Kidney epithelial cell (primary cell): ENCODE data around the gene FOXJ1. TPM values are rescaled to one million over a fixed set of nuclear protein-coding genes. Genes with fewer than 3 reads are reported as not detected.
A peak's percentile ranks its signal among the peaks of the same experiment; 100 is the strongest.

Experiments used
- DNase-seq: peaks from one replicate; pipeline ENCODE4 v3.0.0-alpha.2; 2010; ENCODE audit warnings: low read depth
- H3K27me3 ChIP-seq: 2 replicates; pipeline ENCODE4 v1.6.0; 2011; ENCODE audit warnings: low read length; ENCODE audit not compliant: control insufficient read depth, insufficient read depth
- H3K36me3 ChIP-seq: 2 replicates; pipeline ENCODE4 v1.5.1; 2011; ENCODE audit warnings: low read length; ENCODE audit not compliant: control insufficient read depth, insufficient read depth
- H3K4me3 ChIP-seq: 2 replicates; pipeline ENCODE4 v1.5.1; 2011; ENCODE audit warnings: low read depth, mild to moderate bottlenecking, control low read depth, low read length
- CTCF ChIP-seq: IDR thresholded peaks from 2 replicates; pipeline ENCODE4 v1.5.1; 2011; ENCODE audit warnings: mild to moderate bottlenecking, moderate library complexity, low read length, control low read depth, inconsistent platforms; ENCODE audit not compliant: insufficient read depth, poor library complexity, severe bottlenecking
- total RNA-seq: library from RNA; depleted of rRNA; stranded (reverse); fragments of >200 nt; gene quantifications from 2 replicates; pipeline ENCODE4 v1.2.3, GENCODE V29; 2015

FOXJ1 gene
- total RNA-seq, 1 donor from 2014 or later, result 3.0 TPM

- no peak for DNase-seq
- no peaks in the 10 kb centered on the region for H3K36me3 ChIP-seq
- no peak for TF ChIP-seq CTCF
- peaks cover 27% of the 10 kb centered on the region for H3K27me3 ChIP-seq
- H3K4me3 ChIP-seq, result peak overlapping the region; percentile 39
Measured at GRCh38 chr17:76140661-76141211, 309 bp downstream of the FOXJ1 start.

- no peak overlapping the region for H3K4me3 ChIP-seq
- TF ChIP-seq CTCF, result no peak
Measured at GRCh38 chr17:76139801-76140660, 1.0 kb downstream of the FOXJ1 start.

DNA sequence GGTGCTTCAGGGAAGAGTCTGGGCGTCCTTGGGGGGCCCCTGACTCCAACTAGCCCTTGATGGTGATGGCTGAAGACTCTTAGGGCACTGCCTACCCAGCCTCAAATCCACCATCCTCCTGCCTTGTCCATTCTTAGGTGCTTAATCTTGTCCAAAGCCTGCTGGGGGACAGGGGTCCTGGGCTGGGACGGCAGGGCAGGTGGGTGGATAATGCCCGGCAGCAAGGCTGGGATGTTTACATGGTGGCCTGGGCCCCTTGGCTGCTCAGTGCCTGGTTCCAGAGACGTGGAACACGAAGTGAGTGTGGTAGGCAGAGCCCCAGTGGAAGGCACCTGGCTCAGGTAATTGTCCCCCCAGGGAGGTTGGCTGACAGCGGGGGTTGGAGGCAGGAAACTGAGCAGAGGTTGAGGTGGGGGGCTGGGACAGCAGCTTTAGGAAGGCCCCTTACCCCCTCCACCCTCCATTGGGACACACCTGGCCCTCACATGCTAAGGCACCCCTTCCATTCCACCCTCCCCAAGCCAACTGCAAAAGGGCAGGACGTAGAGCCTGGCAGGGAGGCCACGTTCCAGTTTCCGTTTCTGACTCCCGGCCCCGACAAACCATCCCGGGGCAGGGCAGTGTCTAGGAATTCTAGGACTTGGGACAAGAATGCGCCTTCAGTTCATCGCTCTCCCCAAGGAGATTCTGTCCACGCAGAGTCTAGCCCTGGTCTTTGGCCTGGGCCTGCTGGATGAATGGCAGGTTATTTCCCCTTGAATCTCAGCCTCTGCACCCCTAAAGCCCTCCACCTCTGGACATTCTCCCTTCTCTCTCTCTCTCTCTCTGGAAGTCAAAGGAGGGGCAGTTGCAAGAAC, 1.9 kb downstream of the FOXJ1 start:
- Histone ChIP-seq H3K27me3 (peaks cover 27% of the 10 kb centered on the region), H3K36me3 (no peaks in the 10 kb centered on the region), H3K4me3 (no peak overlapping the region)
- no peak for DNase-seq
- TF ChIP-seq CTCF, result no peak

More at GRCh38 chr17:76139801-76140660, 1.0 kb downstream of the FOXJ1 start:
- DNase-seq, result no peak
- peaks cover 27% of the 10 kb centered on the region for H3K27me3 ChIP-seq
- no peaks in the 10 kb centered on the region for H3K36me3 ChIP-seq

DNA sequence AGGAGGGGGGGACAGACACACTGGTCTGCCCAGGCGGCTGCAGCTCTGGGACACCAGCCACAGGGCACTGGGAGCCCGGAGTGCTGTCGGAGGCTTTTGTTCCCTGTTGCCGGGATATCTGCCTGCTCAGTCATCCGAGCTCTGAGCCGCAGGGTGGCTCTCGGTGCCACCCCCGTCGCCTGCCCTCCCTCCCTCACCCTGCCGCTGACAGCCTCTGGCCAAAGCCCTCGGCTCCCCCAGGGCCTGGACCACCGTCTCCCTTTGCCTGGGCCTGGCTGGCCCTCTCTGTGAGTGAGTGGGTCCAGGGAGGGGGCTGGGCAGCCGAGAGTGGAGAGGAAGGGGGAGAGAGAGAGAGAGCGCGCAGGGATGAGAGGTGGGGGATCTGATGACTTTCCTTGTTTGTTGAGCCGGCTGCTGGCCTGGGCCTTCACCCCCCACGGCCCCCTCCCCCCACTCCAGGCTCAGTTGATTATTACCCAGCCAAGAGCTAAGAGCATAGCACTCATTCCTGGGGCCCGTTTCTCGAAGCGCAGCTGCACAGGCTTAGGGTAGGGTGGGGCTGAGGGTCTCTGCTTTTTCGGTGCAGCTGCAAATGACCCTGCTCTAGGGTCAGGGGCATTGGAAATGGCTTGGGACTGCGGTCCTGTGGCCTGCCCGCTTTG, 2.7 kb downstream of the FOXJ1 start:
- no peak for TF ChIP-seq CTCF
- Histone ChIP-seq H3K4me3 (peak overlapping the region; percentile 13), H3K27me3 (peaks cover 27% of the 10 kb centered on the region), H3K36me3 (no peaks in the 10 kb centered on the region)
- DNase-seq, result no peak

DNA sequence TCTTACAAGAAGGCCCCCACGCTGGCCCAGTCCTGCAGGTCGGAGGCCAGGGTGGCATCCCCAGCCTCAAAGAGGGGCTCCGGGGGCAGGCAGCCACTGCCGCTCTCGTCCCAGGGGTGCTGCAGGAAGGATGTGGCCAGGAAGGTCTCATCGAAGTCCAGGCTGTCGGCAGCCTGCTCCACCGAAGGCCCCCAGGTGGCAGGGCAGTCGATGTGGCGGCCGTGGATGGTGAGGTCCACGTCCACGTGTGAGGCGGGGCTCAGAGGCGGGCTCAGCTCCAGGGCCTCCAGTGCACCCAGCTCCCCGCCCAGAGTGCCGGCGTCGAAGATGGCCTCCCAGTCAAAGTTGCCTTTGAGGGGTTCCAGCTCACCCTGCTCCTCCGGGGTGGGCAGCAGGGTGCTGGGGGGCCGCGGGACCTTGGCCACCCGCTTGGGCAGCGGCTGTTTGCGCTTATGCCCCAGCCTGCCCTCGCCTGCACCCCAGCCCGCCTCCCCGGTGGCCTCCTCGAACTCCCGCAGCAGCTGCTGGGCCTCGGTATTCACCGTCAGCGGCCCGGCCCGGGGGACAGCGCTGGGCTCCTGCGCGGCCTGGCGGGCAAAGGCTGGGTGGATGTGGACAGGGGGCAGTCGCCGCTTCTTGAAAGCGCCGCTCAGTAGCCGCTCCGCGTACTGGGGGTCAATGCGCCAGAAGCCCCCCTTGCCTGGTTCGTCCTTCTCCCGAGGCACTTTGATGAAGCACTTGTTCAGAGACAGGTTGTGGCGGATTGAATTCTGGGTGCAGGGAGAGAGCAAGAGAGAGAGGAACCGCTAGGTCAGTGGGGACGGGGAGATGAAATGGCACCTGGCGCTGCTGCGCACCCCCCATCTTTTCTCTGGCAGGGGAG, 3.5 kb downstream of the FOXJ1 start:
- no peak overlapping the region for H3K4me3 ChIP-seq
- H3K36me3 ChIP-seq, result no peaks in the 10 kb centered on the region
- H3K27me3 ChIP-seq, result peaks cover 27% of the 10 kb centered on the region
- no peak for DNase-seq
- TF ChIP-seq CTCF, result no peak
